Astrocyte (in vitro differentiated cells and primary cell): ENCODE results near the gene SIRT6.

Experiments used
- CTCF ChIP-seq: IDR thresholded peaks from 2 replicates; pipeline ENCODE4 v1.5.1; 2011; ENCODE audit warnings: low read depth, mild to moderate bottlenecking, inconsistent platforms, low read length, moderate library complexity; ENCODE audit not compliant: insufficient read depth
- EZH2 ChIP-seq: IDR thresholded peaks from 2 replicates; pipeline ENCODE4 v1.6.1; 2012; ENCODE audit warnings: mild to moderate bottlenecking, low read length, inconsistent platforms; ENCODE audit not compliant: insufficient read depth

- TF ChIP-seq CTCF (no peak), EZH2 (no peak)
Measured at GRCh38 chr19:4175669-4175931, 6.8 kb downstream of the SIRT6 start.
